ENCODE results near the gene CLEC2L.

The CLEC2L gene

DNA sequence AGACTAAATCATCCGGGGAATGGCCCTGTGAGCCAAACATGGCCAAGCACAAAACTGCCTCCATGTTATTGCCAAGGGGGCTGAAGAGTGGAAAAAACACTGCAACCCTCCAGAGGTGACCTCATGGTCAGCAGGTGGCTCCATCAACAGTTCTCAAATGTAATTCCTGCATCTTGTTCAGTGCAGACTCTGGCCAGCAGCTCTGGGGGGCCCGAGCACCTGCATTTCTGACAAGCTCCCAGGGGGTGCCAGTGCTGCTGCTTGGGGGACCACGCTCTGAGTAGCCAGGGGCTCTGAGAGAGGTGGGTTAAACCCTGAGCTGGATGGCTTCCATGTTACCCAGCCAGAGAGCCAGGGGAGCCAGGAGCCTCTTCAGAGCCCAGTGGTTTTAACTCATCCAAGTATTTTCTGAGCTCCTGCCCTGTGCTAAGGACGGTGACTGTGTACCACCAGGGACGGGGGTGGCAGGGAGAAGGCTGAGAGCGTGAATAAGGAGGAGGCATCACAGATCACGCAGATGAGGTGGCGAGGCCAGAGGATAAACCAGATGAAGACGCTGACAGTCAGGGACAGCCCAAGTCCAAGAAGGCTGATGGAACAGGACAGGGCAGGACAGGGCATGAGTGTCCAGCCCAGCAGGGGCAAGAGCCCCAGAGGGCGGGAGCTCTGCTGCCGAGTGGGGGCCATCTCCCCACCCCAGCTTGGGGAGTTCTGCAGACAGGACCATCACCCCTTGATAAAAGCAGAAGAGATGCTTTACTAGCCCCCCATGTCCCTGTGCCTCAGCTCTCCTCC is 52.9 kb downstream of the CLEC2L start:
- peak; percentile 38 for DNase-seq

DNA sequence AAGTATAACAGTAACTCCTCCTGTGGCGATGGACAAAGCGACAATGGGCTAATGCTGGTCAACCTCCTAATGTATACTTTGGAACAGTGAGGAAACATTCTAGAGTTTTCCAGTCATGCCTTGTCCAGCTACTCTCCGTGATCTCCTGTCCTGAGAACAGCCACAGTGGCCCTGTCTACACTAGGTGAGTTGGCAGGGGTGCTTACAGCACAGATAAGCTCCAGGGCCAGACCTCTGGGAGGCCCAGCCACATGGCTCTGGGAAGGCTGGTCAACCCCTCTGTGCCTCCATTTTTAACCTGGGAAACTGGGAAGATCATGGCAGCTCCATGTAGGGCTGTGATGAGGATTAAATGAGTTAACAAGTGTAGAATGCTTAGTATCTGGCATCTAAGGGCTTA is 57.0 kb downstream of the CLEC2L start:
- DNase-seq, result peak; percentile 24

DNA sequence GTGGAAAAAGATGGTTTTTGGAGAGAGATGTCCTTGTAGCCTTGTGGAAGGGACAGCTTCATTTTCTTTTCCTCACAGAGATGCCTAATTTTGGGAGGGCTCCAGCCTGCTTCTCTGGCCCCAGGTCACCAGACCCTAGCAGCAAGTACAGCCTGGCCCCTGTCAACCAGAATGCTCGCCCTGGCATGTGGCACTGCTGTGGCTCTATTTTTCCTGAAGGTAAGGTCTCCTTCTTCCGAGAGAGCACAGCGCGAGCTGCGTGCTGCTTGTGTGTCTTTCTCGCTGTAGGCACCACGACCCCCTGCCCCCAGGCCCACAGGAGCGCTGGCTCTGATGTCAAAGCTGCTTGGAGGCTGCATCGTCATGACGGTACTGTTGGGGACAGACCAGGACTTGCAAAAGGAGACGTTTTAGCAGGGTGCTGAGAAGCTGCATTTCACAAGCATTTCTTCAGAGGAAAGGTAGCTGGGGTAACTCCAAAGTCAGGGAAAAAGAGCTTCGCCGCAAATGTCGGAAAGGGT is 58.7 kb downstream of the CLEC2L start:
- DNase-seq, result no peak

DNA sequence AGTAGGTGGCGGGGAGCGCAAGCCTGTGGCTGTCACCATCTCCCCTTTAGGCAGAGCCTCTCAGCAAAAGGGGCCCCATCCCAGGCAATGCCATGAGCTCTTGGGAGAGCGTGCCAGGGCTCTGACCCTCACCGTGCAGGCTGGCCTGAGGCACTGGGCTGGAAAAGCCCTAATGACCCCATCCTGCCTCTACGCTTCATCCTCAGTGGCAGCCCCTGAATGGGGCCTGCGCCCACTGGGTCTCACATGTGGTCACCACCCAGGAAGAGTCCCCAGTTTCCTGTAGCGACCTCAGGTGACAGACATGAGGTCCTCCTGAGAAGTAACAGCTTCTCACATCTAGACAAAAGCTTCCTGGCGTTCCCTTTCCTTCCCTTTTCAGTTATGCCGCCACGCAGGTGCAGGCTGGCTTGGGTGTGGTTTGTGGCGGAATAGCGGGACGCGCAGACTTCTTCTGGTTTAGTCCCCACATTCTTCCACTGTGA is 59.2 kb downstream of the CLEC2L start:
- peak; percentile 55 for DNase-seq

DNA sequence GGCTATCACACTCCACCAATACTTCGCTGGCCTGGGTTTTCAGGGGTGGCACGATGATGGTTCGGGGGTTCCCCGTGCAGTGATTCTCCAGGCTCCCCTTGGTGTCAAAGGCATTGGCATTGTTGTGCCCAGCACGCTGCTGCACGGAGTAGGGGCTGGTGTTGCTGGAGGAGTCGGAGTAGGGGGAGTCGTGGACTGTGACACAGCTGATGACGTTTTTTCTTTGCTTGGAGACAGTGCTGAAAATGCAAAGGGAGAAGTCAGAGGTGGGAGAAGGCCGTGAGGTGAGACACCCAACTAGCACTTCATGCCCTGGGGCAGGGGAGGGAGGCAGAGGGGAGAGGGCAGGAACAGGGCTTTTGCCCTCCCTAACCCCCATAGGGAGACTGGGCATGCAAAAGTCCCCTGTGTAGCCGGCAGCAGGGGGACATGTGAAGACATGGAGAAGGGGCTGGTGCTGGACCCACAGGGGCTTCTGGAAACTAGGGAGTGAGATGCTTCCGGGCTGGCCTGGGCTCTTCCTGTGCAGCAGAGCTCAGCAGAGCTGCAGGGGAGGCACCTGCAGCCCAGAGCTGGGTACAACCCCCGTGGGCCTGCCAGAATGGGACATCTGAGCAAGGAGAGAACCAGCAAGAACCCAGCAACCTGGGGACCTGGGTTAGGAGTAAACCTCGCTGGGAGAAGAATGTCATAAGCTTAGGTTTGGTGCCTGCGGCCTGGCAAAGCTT is 60.5 kb downstream of the CLEC2L start:
- DNase-seq, result peak; percentile 54

DNA sequence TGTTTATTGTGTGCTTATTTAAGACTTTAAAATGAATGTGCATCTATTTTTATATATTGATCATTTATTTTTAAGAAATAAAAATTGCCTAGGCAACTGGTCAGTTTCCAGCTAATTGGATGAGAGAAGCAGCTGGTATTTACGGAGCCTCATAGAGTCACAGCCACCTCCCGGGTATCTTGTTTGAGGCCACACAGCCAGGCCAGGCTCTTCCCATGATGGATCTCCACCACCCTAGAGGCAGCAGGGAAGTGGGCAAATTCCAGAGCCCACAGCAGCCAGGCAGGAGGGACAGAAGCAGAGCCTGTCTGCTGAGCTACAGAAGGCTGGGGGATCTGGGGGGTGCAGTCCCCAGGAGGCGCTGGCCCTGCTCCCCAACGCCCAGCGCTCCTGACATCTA is 61.6 kb downstream of the CLEC2L start:
- DNase-seq, result peak; percentile 7

DNA sequence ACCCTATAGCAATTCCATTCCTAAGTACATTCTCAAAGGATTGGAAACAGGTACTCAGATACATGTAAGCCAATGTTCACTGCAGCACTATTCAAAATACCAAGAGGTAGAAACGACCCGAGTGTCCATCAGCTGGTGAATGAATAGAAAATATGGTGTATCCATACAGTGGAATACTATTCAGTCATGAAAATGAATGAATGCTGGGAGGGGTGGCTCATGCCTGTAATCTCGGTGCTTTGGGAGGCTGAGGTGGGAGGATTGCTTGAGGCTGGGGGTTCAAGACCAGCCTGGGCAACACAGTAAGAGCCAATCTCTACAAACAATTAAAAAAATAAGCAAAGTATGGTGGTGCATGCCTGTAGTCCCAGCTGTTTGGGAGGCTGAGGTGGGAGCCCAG is 62.8 kb downstream of the CLEC2L start:
- DNase-seq, result no peak

DNA sequence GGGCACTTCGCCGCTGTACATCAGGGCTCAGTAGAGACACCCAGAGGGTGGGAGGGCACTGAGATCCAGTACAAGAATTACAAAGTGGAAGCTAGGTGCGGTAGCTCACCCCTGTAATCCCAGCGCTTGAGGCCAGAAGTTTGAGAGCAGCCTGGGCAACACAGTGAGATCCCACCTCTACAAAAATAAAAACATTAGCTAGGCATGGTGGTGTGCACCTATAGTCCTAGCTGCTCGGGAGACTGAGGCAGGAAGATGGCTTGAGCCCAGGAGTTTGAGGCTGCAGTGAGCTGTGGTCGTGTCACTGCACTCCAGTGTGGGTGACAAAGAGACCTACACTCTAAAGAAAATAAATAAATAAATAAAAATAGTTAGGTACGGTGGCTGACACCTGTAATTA is 64.0 kb downstream of the CLEC2L start:
- DNase-seq, result no peak

DNA sequence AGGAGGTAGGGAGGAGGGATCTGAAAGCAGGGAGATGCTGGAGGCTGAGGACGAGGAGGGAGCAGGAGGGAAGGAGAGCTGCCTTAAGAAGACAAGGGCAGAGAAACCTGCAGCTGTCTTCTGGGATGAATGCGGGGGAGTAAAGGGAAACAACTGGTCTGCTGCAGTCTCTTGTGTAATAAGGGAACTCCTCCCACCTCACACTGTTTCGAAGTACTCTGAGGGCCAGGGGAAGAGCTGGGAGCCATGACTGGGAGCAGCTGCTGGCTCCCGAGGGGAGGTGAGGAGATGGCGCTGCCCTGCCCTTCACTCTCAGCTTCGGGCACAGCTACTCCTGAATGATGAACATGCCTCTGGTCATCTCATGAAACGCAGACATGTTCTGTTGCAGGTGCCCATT is 65.1 kb downstream of the CLEC2L start:
- DNase-seq, result peak; percentile 37

DNA sequence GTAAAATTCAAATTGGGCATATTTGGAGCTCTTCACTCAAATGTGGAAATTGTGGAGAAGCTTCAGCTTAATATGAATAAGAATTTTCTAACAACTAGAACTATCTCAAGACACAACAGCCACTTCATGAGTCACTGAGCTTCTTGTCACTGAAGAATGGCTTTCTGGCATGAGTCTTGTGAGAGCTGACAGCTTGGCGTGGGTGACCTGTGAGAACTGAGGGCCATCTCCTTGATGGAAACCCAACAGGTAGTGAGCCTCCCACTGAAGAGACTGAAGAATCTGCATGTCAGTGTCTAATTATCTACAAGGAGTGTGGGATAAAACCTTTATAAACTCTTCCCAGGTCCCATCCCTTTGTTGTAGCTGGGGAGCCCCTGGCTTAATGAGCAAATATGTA is 66.0 kb downstream of the CLEC2L start:
- DNase-seq, result peak; percentile 47

DNA sequence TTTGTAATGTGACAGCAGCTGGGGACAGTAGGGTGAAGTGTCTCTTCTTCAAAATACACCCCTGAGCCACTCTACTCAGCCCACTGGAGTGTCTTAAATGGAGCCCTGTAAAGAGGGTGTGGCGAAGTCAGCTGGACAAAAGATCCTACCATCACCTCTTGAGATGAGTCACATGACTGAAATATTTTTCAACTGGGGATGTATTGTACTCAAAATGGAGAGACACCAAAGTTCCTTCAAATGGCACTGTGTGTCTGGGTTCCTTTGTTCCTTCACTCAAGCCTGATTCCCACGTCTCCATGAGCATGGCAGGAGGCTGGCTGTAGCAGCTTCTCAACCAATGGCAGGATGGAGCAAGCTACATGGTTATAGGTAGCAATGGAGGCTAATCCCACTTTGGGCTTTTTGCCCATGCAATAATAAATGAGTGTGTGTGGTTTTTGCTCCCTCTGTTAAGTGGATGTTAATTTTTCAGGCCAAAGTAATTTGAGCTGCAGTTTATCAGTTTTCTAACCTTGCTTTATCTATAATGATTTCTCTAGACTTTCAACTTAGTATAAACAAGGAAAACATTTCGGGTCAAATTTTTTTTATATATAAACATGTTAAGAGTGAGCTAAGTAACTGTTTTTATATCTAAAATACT is 68.2 kb downstream of the CLEC2L start:
- peak; percentile 11 for DNase-seq

DNA sequence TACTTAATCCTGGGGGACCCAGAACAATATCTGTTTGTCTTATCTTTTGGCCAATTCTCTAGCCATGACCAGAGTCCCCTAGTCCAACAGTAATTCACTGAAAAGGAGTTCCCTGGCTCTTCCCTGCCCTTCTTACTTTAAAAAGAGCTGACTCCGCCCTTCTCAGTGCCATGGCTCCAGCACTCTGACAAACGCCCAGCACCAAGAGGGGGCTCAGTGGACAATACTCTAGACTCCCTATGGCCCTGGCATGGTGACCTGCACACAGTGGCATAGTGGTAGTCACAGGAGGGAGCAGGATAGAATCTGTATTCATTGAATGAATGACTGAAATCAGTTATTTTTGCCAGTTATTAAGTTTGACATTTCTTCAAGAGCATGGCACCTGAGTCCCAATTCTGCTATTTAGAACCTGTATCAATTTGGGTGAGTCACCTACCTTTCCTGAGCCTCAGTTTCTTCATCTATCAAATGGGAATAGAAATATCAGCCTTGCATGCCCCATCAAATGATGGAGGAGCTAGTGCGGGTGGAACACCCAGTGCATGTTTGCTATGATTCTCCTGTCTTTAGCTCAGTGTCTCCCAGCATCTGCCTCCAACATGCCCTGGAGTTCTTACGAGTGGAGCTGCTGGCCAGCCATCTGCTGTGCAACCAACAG is 69.4 kb downstream of the CLEC2L start:
- DNase-seq, result peak; percentile 32

DNA sequence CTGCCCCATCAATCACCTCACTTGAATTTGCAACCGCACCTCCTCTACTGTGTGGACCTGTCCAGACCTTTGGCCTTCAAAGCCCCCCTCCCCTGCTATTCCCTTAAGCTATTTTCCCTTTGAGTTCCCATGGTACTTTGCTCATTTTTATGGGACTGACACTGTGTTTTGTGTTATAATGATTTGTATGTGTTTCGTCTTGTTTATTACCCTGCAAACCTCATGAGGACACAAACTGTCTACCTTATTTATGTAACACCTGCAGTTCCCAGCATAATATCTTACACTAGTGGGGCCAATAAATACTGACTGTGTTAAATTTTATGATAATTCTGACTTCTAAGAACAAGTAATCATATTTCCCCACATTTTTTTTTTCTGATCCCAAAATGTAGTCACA is 70.6 kb downstream of the CLEC2L start:
- DNase-seq, result no peak

All from activated CD8-positive, alpha-beta memory T cell treated with anti-CD3 and anti-CD28 coated beads for 24 hours (primary cell).